Subcutaneous adipose tissue (tissue), 4 donors: ENCODE results near the gene TSEN2. TPM values are rescaled to one million over a fixed set of nuclear protein-coding genes. Genes with fewer than 3 reads are reported as not detected.

Experiments
- total RNA-seq, 4 donors: library from RNA; depleted of rRNA; stranded (reverse); fragments of >200 nt; gene quantifications; one replicate each; pipeline ENCODE4 v1.1.0, GENCODE V29; 2016
- TF ChIP-seq, protein P1 (sequence below): fragments of 450-650 bp; IDR thresholded peaks from one replicate; pipeline ENCODE4 v1.5.1; 2016; ENCODE audit warnings: low read depth, mild to moderate bottlenecking, control low read depth, antibody characterized with exemption, moderate library complexity

Gene TSEN2
- total RNA-seq, 4 donors from 2014 or later, result 11.4 to 26.0 (median 15.1) TPM

DNA sequence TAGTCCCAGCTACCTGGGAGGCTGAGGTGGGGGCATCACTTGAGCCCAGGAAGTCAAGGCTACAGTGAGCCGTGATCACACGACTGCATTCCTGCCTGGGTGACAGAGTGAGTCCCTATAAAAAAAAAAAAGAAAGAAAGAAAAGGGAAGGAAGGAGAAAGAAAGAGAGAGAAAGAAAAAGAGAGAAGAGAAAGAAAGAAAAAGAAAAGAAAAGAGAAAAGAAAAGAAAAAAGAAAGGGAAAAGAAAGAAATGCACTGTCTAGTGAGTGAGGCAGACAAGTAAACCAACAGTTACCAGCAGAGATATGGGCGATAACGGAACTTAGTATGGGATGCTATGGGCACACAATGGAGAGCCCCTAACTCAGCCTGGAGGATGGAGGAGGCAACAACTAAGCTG is 37.2 kb upstream of the TSEN2 start:
- TF ChIP-seq, protein P1, sequence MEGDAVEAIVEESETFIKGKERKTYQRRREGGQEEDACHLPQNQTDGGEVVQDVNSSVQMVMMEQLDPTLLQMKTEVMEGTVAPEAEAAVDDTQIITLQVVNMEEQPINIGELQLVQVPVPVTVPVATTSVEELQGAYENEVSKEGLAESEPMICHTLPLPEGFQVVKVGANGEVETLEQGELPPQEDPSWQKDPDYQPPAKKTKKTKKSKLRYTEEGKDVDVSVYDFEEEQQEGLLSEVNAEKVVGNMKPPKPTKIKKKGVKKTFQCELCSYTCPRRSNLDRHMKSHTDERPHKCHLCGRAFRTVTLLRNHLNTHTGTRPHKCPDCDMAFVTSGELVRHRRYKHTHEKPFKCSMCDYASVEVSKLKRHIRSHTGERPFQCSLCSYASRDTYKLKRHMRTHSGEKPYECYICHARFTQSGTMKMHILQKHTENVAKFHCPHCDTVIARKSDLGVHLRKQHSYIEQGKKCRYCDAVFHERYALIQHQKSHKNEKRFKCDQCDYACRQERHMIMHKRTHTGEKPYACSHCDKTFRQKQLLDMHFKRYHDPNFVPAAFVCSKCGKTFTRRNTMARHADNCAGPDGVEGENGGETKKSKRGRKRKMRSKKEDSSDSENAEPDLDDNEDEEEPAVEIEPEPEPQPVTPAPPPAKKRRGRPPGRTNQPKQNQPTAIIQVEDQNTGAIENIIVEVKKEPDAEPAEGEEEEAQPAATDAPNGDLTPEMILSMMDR, result no peak

DNA sequence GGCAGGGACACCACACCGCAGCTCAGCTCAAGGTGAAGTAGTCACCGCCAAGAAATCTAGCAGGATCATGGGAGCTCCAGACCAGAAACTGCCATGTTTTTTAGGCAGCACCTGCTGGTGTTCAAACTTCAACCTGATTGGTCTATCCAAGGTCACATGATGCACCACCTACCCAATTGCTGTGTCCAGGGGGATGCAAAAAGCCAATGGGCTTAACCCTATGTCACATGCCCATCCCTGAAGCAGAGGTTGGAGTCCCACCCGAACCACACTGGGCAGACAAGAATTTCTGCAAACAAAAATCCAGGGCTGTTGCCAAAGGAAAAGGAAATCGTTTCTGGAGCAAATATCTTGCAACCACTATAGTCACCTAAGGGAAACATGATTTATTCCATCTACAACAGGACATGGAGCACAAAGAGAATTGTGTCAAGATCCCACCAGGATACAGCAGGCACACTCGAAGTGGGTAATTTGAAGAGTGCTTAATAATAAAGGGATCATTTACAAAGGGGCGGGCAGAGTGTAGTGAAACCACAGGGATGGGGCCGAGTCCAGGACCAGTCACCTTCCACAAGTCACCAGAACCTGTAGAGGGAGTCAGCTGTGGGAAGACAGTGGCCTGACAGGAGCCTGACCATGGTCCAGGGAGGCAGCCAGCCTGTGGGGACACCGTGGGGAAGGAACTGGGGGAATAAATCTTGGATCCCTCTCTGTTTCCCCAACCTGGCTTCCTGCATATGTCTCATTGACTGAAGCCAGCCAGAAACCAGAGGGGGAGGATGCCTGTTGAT is 34.2 kb upstream of the TSEN2 start:
- TF ChIP-seq, protein P1, result no peak

- TF ChIP-seq, protein P1, result no peak
Observed at GRCh38 chr3:12451481-12451880, 32.8 kb upstream of the TSEN2 start.

DNA sequence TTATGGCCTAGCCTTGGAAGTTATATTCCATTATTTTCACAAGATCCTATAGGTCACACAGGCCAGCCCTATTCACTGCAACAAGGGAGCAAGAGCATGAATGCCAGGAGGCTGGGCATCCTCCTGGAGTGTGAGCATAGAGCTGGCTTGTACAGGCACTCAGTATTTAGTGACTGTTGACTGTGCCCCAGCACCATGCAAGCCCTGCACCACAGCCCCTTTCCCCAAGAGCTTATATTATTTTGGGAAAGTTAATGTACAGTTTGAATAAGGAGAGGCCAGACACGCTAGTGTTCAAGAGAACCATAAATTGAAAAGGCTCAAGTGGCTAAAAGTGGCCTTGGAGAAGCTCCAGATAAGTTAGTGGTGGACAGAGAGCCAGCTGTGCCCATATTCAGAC is 32.3 kb upstream of the TSEN2 start:
- TF ChIP-seq, protein P1, result no peak

DNA sequence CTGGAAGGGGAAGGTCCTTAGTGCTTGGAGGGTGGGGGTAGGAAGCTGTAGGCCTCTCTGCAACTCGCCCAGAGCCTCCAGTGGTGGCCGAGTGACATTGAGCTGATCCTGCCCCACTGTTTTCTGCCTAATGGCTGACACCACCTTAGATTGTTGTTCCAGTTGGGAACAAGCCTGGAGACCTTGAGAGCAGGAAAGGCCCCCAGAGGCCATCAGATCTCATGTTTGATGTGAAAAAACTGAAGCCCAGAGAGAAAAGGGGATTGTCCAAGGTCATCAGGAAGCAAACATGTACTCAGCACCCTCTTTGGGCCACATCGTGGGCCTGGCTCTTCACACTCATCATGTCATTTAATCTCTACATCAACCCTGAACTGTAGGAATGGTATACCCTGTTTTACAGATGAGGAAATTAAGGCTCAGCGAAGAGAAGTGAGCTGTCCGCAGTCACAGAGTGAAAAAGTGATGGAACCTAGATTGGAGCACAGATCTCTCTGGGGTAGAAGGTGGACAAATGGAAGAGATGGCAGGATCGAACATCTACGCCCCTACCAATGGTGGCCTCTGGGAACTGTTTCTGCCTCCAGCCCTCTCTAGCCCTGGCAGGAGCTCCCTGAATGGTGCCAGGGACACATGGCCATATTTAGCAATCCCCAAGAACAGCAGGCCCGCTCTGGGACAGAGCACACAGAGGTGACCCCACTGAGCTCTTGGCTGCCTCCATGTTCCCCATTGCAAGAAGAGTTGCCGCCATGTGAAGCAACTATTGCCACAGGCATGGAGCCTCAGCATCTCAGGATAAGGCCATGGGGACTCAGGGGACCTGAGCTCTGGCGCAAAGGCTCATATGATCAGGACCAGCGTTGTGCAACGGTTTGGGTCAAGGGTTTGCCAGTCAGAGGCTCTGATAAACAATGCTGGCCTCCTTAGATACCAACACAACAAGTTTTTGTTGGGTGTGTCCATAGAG is 31.6 kb upstream of the TSEN2 start:
- TF ChIP-seq, protein P1, result no peak

DNA sequence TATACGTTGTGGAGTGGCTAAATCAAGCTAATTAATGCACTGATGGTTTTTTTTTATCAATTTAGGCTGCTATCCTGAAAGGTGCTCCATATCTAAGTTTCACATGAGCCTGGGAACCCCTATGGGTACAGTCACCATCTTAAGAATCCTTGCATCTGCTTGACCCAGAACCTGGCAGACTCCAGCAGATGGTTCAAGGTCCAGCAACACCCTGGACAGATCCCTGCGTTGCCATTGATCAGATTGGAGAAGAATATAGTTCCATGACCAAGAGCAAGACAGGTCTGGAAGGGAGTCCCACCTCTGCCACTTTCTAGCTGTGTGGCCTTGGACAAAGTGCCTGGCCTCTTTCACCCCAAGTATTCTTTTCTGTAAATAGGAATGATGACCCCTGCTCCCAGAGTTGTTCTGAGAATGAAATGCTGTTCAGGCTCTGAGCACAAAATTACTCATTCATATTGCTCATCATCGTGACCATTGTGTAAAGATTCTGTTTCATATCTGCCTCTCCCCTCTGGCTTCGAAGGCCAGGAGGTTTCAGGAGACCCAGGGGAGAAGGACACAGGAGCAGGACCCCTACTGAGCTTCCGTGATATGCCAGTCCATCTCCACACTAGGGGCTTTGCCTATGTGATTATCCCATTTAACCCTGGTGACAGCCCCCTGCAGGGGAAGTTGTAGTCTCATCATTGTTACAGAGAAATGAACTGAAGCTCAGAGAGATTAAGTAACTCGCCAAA is 30.0 kb upstream of the TSEN2 start:
- TF ChIP-seq, protein P1, result no peak
